HEK293T (cell line): ENCODE measurements around the gene MX2.
"Not testable (repeated sequence)": the region's sequence is repeated elsewhere in the genome, so short reads cannot be mapped to it uniquely, and the experiment has no call there.

ENCODE experiments used
- CTCF ChIA-PET: fragments of 350-600 bp; formaldehyde crosslinking; extraction: SDS; loops from one replicate; lab custom pipeline; 2021; ENCODE audit warnings: antibody characterized with exemption, inconsistent platforms; lab: Yijun Ruan, JAX
- POLR2A ChIA-PET: fragments of 350-600 bp; formaldehyde crosslinking; extraction: SDS; loops from one replicate; lab custom pipeline; 2020; ENCODE audit warnings: antibody characterized with exemption, inconsistent platforms; lab: Yijun Ruan, JAX
- DNase-seq: peaks from one replicate; pipeline ENCODE4 v3.0.0; 2012; ENCODE audit warnings: mixed read lengths; ENCODE audit errors: extremely low spot score
- ARNT ChIP-seq: fragments of 450-650 bp; IDR thresholded peaks from 2 replicates; pipeline ENCODE4 v1.6.1; 2017; ENCODE audit warnings: mild to moderate bottlenecking
- BHLHE40 ChIP-seq: fragments of 450-650 bp; IDR thresholded peaks from 2 replicates; pipeline ENCODE4 v1.6.1; 2016; ENCODE audit warnings: mild to moderate bottlenecking, moderate library complexity, borderline replicate concordance
- CTBP1 ChIP-seq: fragments of 450-650 bp; IDR thresholded peaks from 2 replicates; pipeline ENCODE4 v1.6.1; 2016; ENCODE audit warnings: borderline replicate concordance
- ELF4 ChIP-seq: fragments of 450-650 bp; IDR thresholded peaks from 2 replicates; pipeline ENCODE4 v1.6.1; 2017; ENCODE audit warnings: antibody characterized with exemption
- FOXA1 ChIP-seq: fragments of 450-650 bp; IDR thresholded peaks from 2 replicates; pipeline ENCODE4 v1.6.1; 2016; ENCODE audit warnings: mild to moderate bottlenecking
- FOXK2 ChIP-seq: fragments of 450-650 bp; IDR thresholded peaks from 2 replicates; pipeline ENCODE4 v1.6.1; 2016; ENCODE audit warnings: mild to moderate bottlenecking
- FOXM1 ChIP-seq: fragments of 450-650 bp; IDR thresholded peaks from 2 replicates; pipeline ENCODE4 v1.6.1; 2017; ENCODE audit warnings: mild to moderate bottlenecking, borderline replicate concordance
- HDGF ChIP-seq: fragments of 450-650 bp; IDR thresholded peaks from 2 replicates; pipeline ENCODE4 v1.6.1; 2017; ENCODE audit warnings: antibody characterized with exemption, borderline replicate concordance
- L3MBTL2 ChIP-seq: fragments of 450-650 bp; conservative IDR thresholded peaks from 2 replicates; pipeline ENCODE4 v1.6.1; 2016; ENCODE audit warnings: mild to moderate bottlenecking
- LEF1 ChIP-seq: fragments of 450-650 bp; IDR thresholded peaks from 2 replicates; pipeline ENCODE4 v1.6.1; 2017; ENCODE audit warnings: mild to moderate bottlenecking, borderline replicate concordance
- NFRKB ChIP-seq: fragments of 450-650 bp; IDR thresholded peaks from 2 replicates; pipeline ENCODE4 v1.6.1; 2016; ENCODE audit warnings: mild to moderate bottlenecking, moderate library complexity
- PKNOX1 ChIP-seq: fragments of 450-650 bp; IDR thresholded peaks from 2 replicates; pipeline ENCODE4 v1.6.1; 2016
- SP1 ChIP-seq: fragments of 450-650 bp; IDR thresholded peaks from 2 replicates; pipeline ENCODE4 v1.6.1; 2017
- SUZ12 ChIP-seq: fragments of 450-650 bp; IDR thresholded peaks from 2 replicates; pipeline ENCODE4 v1.6.1; 2016; ENCODE audit warnings: mild to moderate bottlenecking
- TARDBP ChIP-seq: fragments of 450-650 bp; IDR thresholded peaks from 2 replicates; pipeline ENCODE4 v1.6.1; 2016
- ZNF384 ChIP-seq: fragments of 450-650 bp; IDR thresholded peaks from 2 replicates; pipeline ENCODE4 v1.6.1; 2016

The MX2 gene

GRCh38 chr21:41361786-41362604, at the start of gene MX2:
MX2 (plus strand) TSS chr21:41362027; CDS start chr21:41376907, 14,880 bp downstream.
- POLR2A ChIA-PET: no interaction called here
- CTCF ChIA-PET: no interaction called here

GRCh38 chr21:41313285-41314164, 48.3 kb upstream of the MX2 start:
- CTCF ChIA-PET, POLR2A ChIA-PET, DNase-seq: not testable (repeated sequence)

More at GRCh38 chr21:41361786-41362604, at the start of gene MX2:
- no peak for TF ChIP-seq L3MBTL2
- no peak for TF ChIP-seq ZNF384
- no peak for TF ChIP-seq PKNOX1
- no peak for TF ChIP-seq FOXA1
- no peak for TF ChIP-seq ARNT
- no peak for TF ChIP-seq LEF1
- no peak for TF ChIP-seq FOXK2
- no peak for TF ChIP-seq SP1
- no peak for TF ChIP-seq HDGF
- no peak for TF ChIP-seq CTBP1
- no peak for TF ChIP-seq NFRKB
- no peak for TF ChIP-seq SUZ12
- no peak for TF ChIP-seq TARDBP
- TF ChIP-seq FOXM1: no peak
- TF ChIP-seq BHLHE40: no peak
- TF ChIP-seq ELF4: no peak
- no peak for DNase-seq

- POLR2A ChIA-PET: no interaction called here
- TF ChIP-seq TARDBP (no peak), FOXA1 (no peak), SP1 (no peak), ZNF384 (no peak), NFRKB (no peak), ELF4 (no peak), SUZ12 (no peak), CTBP1 (no peak), LEF1 (no peak), FOXM1 (no peak), L3MBTL2 (no peak), HDGF (no peak), FOXK2 (no peak), ARNT (no peak), PKNOX1 (no peak)
- CTCF ChIA-PET: no interaction called here
- no peak for DNase-seq
Observed at GRCh38 chr21:41315726-41316125, 46.1 kb upstream of the MX2 start.

- POLR2A ChIA-PET: no interaction called here
- TF ChIP-seq ZNF384: no peak
- TF ChIP-seq L3MBTL2: no peak
- TF ChIP-seq SP1: no peak
- TF ChIP-seq FOXA1: no peak
- no peak for TF ChIP-seq HDGF
- DNase-seq: no peak
- CTCF ChIA-PET: no interaction called here
Observed at GRCh38 chr21:41316200-41317062, 45.4 kb upstream of the MX2 start, which contains the start of gene FAM3B. FAM3B (plus strand) TSS chr21:41316801; CDS start chr21:41316880, 79 bp downstream.

- CTCF ChIA-PET: no interaction called here
- no peak for DNase-seq
- TF ChIP-seq PKNOX1 (no peak), TARDBP (no peak), FOXA1 (no peak), NFRKB (no peak), SP1 (no peak), ZNF384 (no peak), BHLHE40 (no peak), HDGF (no peak), LEF1 (no peak), FOXM1 (no peak), L3MBTL2 (no peak), SUZ12 (no peak), ARNT (no peak), CTBP1 (no peak), FOXK2 (no peak), ELF4 (no peak)
- POLR2A ChIA-PET: no interaction called here
Observed at GRCh38 chr21:41317063-41317392, 44.8 kb upstream of the MX2 start.
